Measurements from ENCODE around the gene EXOC6. TPM values are rescaled to one million over a fixed set of nuclear protein-coding genes. Genes with fewer than 3 reads are reported as not detected.
A peak's percentile ranks its signal among the peaks of the same experiment; 100 is the strongest.

The EXOC6 gene
- total RNA-seq, 1 experiment from 2014 or later: 17.0 TPM

- no peak for ATAC-seq
Measured at GRCh38 chr10:92894081-92894655, 45.8 kb downstream of the EXOC6 start.

DNA sequence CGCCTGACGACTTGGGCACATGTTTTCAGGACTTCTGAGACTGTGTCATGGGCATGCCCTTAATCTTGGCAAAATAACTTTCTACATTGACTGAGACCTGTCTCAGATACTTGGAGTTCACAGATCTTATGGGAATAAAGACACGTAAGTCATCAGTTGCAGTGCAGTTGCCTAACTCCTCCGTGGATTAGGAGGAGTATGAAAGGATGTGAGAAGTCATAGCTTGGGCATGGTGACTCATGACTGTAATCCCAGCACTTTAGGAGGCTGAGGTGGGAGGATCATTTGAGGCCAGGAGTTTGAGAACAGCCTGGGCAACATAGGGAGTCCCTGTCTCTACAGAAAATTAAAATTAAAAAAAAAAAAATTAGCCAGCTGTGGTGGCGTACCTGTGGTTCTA, 49.6 kb downstream of the EXOC6 start:
- in situ Hi-C loops (cut with HindIII; ENCODE audit: low pct_unique_long_range_greater_than_20kb, low sequenced_read_pairs) (no loop called here), intact Hi-C loops (cut with micrococcal nuclease; ENCODE audit: unreplicated experiment) (no loop called here)
- H3K4me1 ChIP-seq (ENCODE audit: control insufficient read depth, insufficient read depth, low read length): peaks cover 29% of the 10 kb centered on the region
- H3K9me3 ChIP-seq (ENCODE audit: control insufficient read depth, insufficient read depth, low read depth, low read length): no peaks in the 10 kb centered on the region
- POLR2A ChIA-PET: no interaction called here
- H3K36me3 ChIP-seq (ENCODE audit: control insufficient read depth, insufficient read depth, low read length): no peaks in the 10 kb centered on the region
- no TSS peak for BruUV-seq (replicated peaks)
- CTCF ChIA-PET: interaction anchor here (0.7 kb wide), 1 partner anchor 15 kb away, joined by 3 read pairs; no protein-coding TSS in a partner anchor
- no peak for TF ChIP-seq TCF7L2 (IDR thresholded peaks at IDR 0.05; ENCODE audit: low read depth, low read length)
- TF ChIP-seq, protein P1, sequence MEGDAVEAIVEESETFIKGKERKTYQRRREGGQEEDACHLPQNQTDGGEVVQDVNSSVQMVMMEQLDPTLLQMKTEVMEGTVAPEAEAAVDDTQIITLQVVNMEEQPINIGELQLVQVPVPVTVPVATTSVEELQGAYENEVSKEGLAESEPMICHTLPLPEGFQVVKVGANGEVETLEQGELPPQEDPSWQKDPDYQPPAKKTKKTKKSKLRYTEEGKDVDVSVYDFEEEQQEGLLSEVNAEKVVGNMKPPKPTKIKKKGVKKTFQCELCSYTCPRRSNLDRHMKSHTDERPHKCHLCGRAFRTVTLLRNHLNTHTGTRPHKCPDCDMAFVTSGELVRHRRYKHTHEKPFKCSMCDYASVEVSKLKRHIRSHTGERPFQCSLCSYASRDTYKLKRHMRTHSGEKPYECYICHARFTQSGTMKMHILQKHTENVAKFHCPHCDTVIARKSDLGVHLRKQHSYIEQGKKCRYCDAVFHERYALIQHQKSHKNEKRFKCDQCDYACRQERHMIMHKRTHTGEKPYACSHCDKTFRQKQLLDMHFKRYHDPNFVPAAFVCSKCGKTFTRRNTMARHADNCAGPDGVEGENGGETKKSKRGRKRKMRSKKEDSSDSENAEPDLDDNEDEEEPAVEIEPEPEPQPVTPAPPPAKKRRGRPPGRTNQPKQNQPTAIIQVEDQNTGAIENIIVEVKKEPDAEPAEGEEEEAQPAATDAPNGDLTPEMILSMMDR (IDR thresholded peaks at IDR 0.05): no peak
- TF ChIP-seq POLR2AphosphoS5 (IDR thresholded peaks at IDR 0.05; ENCODE audit: low read depth, low read length): no peak
- ATAC-seq: no peak
- no peaks in the 10 kb centered on the region for H3K27me3 ChIP-seq (ENCODE audit: control insufficient read depth, insufficient read depth, low read length)
- H3K4me3 ChIP-seq (ENCODE audit: low read depth in 2 of 2, low read length in 2 of 2): no peak overlapping the region
- DNase-seq (ENCODE audit: low read depth, low spot score): no peak
- H3K27ac ChIP-seq (ENCODE audit: low read length): peak overlapping the region; percentile 37; the same call in 1 of the 2 replicates

More at GRCh38 chr10:92894081-92894655, 45.8 kb downstream of the EXOC6 start:
- Histone ChIP-seq H3K36me3 (ENCODE audit: control insufficient read depth, insufficient read depth, low read length) (no peaks in the 10 kb centered on the region), H3K27me3 (ENCODE audit: control insufficient read depth, insufficient read depth, low read length) (no peaks in the 10 kb centered on the region), H3K4me3 (ENCODE audit: low read depth in 2 of 2, low read length in 2 of 2) (no peak overlapping the region), H3K9me3 (ENCODE audit: control insufficient read depth, insufficient read depth, low read depth, low read length) (no peaks in the 10 kb centered on the region), H3K27ac (ENCODE audit: low read length) (peak overlapping the region; percentile 78), H3K4me1 (ENCODE audit: control insufficient read depth, insufficient read depth, low read length) (peaks cover 49% of the 10 kb centered on the region)
- CTCF ChIA-PET: no interaction called here
- TF ChIP-seq, protein P2, sequence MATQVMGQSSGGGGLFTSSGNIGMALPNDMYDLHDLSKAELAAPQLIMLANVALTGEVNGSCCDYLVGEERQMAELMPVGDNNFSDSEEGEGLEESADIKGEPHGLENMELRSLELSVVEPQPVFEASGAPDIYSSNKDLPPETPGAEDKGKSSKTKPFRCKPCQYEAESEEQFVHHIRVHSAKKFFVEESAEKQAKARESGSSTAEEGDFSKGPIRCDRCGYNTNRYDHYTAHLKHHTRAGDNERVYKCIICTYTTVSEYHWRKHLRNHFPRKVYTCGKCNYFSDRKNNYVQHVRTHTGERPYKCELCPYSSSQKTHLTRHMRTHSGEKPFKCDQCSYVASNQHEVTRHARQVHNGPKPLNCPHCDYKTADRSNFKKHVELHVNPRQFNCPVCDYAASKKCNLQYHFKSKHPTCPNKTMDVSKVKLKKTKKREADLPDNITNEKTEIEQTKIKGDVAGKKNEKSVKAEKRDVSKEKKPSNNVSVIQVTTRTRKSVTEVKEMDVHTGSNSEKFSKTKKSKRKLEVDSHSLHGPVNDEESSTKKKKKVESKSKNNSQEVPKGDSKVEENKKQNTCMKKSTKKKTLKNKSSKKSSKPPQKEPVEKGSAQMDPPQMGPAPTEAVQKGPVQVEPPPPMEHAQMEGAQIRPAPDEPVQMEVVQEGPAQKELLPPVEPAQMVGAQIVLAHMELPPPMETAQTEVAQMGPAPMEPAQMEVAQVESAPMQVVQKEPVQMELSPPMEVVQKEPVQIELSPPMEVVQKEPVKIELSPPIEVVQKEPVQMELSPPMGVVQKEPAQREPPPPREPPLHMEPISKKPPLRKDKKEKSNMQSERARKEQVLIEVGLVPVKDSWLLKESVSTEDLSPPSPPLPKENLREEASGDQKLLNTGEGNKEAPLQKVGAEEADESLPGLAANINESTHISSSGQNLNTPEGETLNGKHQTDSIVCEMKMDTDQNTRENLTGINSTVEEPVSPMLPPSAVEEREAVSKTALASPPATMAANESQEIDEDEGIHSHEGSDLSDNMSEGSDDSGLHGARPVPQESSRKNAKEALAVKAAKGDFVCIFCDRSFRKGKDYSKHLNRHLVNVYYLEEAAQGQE (IDR thresholded peaks at IDR 0.05; ENCODE audit: insufficient read depth in 1 of 2, low read depth in 2 of 2, low read length in 1 of 2): no peak
- no peak for TF ChIP-seq TCF7L2 (IDR thresholded peaks at IDR 0.05; ENCODE audit: low read depth, low read length)
- TF ChIP-seq, protein P1 (IDR thresholded peaks at IDR 0.05): no peak
- no peak for TF ChIP-seq POLR2AphosphoS5 (IDR thresholded peaks at IDR 0.05; ENCODE audit: low read depth, low read length)
- TF ChIP-seq SIN3A (IDR thresholded peaks at IDR 0.05; ENCODE audit: borderline replicate concordance, insufficient read depth, low read depth, low read length): no peak
- POLR2A ChIA-PET: no interaction called here
- DNase-seq (ENCODE audit: low read depth, low spot score): no peak
- intact Hi-C loops (cut with micrococcal nuclease; ENCODE audit: unreplicated experiment): loop anchor here (5.0 kb wide), 1 partner anchor 393 kb away; no protein-coding TSS in a partner anchor
- no TSS peak for BruUV-seq (replicated peaks)
- in situ Hi-C loops (cut with HindIII; ENCODE audit: low pct_unique_long_range_greater_than_20kb, low sequenced_read_pairs): no loop called here
